Activated CD8-positive, alpha-beta memory T cell treated with anti-CD3 and anti-CD28 coated beads for 36 hours (primary cell): ENCODE measurements around the gene ANO3. TPM values are rescaled to one million over a fixed set of nuclear protein-coding genes. Genes with fewer than 3 reads are reported as not detected.
"Not testable (repeated sequence)": the region's sequence is repeated elsewhere in the genome, so short reads cannot be mapped to it uniquely, and the experiment has no call there.

Source experiments
- CTCF ChIA-PET: fragments of 350-600 bp; sonication (Branson Sonifier 250); formaldehyde crosslinking; loops from one replicate; lab custom pipeline; 2021; ENCODE audit warnings: antibody characterized with exemption; lab: Charles Lee
- POLR2A ChIA-PET: fragments of 350-600 bp; sonication (Branson Sonifier 250); formaldehyde crosslinking; loops from one replicate; lab custom pipeline; 2021; ENCODE audit warnings: antibody characterized with exemption; lab: Charles Lee
- total RNA-seq, 2 experiments: library from RNA; stranded (reverse); gene quantifications; one replicate each; pipeline ENCODE4 v1.2.3, GENCODE V29; 2021

The ANO3 gene
- not detected for total RNA-seq

DNA sequence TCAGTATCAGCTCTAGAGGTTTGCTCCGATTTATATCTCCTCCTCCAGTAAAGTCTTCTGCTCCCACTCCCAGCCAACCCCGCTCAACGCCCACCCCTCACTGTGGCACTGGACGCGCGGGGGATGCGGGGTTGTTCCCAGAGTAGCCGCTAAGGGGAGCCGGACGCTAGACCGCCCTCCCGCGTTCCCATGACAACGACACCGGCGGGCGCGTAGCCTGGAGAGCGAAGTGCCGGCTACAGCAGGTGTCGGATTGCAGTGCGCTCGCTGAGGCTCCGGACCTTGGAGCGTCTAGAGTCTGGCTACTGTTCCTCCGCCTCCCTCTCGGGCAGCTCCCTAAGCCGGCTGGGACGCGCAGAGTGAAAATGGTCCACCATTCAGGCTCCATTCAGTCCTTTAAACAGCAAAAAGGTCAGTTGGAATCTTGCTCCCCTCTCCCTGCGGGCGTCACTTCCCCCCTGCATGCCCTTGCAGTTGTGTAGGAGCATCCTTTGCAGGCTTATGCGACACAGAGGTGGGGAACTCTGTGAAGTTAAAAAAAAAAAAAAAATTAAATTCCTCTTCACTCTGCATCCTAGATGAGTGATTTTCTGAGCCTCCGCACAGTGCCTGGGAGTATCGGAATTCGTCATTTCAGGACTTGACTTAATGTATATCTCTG, at the start of gene ANO3:
Gene ANO3 (plus strand): TSS at position 220 of the 661 bp plus-strand sequence. CDS start 146 bp downstream, at position 366.
- POLR2A ChIA-PET, result no interaction called here
- CTCF ChIA-PET, result no interaction called here

GRCh38 chr11:26283852-26284408, 48.0 kb upstream of the ANO3 start:
- ChIA-PET POLR2A (no interaction called here), CTCF (no interaction called here)

- ChIA-PET POLR2A (no interaction called here), CTCF (interaction anchor here (0.6 kb wide), 1 partner anchor 1192 kb away, joined by 5 read pairs; no protein-coding TSS in a partner anchor)
Measured at GRCh38 chr11:26285608-26286007, 46.3 kb upstream of the ANO3 start.

DNA sequence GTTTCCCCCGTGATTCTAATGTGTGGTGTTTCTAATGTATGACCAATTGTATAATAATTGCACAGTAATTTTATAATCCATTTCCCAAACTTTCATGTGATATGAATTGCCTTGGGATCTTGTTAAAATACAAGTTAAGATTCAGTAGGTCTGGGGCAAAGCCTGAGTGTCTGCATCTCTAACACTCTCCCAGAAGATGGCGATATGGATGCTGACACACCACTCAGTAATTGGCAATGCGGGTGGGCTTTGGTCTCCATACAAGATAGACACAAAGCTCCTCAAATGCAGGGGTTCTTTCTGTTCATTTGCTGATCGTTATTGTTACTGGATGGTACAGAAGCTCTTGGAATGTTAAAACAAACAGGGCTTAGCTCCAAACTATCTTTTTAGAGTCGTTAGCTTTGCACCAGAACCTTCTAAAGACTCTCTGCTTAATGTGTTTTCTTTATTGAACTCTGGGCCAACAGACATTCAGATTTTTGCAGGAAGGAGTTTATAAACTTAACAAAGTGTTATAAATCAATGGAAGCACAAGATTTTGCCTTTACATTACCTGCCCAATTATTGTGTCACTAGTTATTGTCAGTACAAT, 45.4 kb upstream of the ANO3 start:
- ChIA-PET POLR2A (no interaction called here), CTCF (interaction anchor here (0.6 kb wide), 1 partner anchor 1191 kb away, joined by 5 read pairs; no protein-coding TSS in a partner anchor)

DNA sequence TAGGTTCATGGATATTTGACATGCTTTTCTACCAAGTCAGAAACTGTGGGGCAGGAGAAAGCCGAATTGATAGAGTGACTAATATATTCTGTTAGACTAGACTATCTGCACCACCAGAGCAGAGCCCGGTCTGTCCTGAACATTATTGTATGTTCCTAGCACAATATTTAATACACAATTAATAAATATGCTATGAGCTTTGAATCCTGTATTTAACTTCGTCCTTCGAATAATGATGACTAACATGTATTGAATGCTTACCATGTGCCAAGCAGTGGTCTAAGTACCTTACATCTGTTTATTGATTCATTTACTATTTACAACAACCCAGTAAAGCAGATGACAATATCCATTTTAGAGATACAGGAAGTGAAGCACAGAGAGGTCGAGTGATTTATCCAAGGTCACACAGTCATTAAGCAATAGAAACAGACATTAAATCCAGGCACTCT, 44.8 kb upstream of the ANO3 start:
- ChIA-PET CTCF (no interaction called here), POLR2A (no interaction called here)

DNA sequence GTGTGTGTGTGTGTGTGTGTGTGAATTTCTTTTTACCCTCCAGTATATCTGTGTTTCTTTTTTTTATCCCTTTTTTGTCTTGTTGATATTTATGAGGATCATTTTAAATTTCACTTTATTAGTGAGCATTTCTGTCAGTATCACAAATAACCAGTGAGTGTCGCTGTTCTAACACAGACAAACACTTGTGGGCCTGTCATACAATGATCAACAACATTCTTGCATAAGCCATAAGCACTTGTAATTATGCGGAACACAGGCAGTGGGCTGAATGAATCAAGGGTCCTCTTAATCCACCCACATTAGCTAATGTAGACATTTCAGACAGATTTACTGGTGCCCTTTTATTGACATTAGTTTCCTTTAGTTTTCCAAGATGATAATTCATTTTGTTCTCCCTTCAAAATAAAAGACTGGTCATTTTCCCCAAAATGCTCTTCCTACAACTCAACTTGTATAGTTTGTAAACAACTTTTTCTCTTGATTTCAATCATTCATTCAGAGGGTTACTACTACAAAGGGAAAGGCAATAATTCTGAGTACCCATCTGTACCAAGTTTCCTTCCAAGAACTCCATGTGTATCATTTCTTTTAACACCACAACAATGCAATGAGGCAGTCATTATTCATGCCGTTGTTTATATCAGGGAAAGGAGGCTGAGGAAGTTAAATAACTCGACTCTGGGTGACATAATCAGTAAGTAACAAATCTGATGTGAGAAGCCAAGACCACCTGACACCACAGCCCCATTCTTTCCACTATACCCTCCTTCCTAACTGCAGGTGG, 34.5 kb upstream of the ANO3 start:
- CTCF ChIA-PET, result interaction anchor here (0.9 kb wide), 1 partner anchor 10 kb away, joined by 3 read pairs; no protein-coding TSS in a partner anchor
- POLR2A ChIA-PET, result no interaction called here

GRCh38 chr11:26316372-26316771, 15.6 kb upstream of the ANO3 start:
- POLR2A ChIA-PET, CTCF ChIA-PET: not testable (repeated sequence)

DNA sequence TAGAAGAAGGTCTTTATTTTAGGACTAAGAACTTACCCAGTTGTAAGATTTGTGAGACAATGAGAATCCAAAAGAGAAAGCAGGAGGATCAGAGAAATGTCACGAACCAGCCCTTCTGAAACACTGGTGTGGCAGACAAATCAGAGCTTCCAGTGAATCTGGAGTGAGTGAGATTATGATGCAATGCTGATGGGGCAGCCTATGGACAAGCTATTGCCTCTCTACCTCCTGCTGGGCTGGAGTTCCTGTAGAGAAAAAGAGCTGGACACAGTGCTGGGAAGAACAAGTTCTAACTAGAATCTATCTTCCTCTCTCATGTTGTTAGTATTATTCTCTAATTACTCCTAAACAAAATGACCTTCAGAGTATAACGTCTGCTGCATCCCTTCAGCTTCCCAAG, 12.0 kb upstream of the ANO3 start:
- ChIA-PET CTCF (no interaction called here), POLR2A (no interaction called here)

GRCh38 chr11:26321516-26321915, 10.4 kb upstream of the ANO3 start:
- CTCF ChIA-PET, result no interaction called here

DNA sequence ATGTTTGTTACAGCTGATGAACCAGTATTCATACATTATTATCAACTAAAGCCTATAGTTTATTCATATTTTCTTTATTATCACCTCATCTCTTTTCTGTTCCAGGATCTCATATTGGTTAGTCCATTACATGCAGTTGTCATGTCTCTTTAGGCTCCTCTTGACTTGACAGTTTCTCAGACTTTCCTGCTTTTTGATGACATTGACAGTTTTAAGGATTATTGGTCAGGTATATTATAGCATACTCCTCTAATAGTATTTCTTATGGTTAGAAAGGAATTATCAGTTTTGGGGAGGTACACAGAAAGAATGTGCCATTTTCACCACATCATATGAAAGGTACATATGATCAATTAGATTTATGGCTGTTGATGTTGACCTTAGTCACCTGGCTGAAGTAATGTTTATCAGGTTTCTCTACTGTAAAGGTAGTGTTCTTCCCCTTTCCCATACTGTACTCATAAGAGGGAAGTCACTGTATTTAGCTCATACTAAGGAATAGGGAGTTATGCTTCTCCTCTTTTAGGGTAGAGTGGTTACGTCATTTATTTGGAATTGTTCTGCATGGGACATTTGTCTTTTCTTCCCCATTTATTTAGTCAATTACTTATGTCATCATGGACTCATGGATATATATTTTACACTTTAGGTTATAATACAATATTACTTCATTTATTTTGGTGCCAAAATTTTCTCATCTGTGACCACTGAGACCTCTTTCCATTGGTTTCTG, 9.4 kb upstream of the ANO3 start:
- POLR2A ChIA-PET, result no interaction called here
- CTCF ChIA-PET, result no interaction called here

More at GRCh38 chr11:26321516-26321915, 10.4 kb upstream of the ANO3 start:
- POLR2A ChIA-PET, result no interaction called here

GRCh38 chr11:26323837-26324236, 8.1 kb upstream of the ANO3 start:
- POLR2A ChIA-PET, result no interaction called here
- CTCF ChIA-PET, result no interaction called here

DNA sequence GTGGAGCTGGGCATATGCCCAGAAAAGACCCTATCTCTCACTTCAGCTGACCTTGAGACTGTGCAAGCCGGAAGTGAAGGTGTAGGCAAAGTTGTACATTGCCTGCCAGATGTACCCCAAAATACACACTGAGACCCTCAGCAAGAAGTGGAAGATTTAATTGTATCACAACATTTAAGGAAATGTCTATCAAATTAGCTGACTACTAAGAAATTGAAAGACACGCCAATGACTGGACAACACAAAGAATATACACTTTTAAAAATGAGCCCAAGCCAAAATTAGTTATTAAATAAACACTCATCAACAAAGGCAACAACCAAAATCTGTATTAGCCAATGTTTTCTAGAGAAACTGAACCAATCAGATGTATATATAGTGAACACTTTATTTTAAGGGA, 7.7 kb upstream of the ANO3 start:
- CTCF ChIA-PET, result no interaction called here
- POLR2A ChIA-PET, result no interaction called here

- POLR2A ChIA-PET, result no interaction called here
Measured at GRCh38 chr11:26326793-26327400, 5.0 kb upstream of the ANO3 start.

GRCh38 chr11:26329206-26329605, 2.7 kb upstream of the ANO3 start:
- CTCF ChIA-PET, result no interaction called here
- POLR2A ChIA-PET, result no interaction called here

More at GRCh38 chr11:26326793-26327400, 5.0 kb upstream of the ANO3 start:
- CTCF ChIA-PET, result no interaction called here

DNA sequence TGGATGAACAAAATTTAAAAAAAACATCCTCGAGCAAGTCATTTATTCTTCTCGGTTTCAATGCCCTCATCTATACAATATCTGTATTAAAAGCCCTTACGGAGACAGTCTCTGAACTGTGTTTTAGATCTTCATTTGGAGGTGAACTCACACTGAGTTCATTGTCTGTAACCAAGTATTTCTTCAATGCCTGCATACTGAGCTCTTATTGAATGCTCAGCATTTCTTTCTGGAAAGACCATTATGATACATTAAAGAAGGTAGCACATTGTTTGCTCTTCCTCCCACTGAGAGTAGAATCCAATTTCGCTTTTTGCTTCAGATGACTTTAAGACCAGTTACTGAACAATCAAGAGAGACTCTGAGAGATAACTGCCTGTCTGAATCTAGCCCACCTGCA, 1.7 kb upstream of the ANO3 start:
- ChIA-PET CTCF (no interaction called here), POLR2A (no interaction called here)

DNA sequence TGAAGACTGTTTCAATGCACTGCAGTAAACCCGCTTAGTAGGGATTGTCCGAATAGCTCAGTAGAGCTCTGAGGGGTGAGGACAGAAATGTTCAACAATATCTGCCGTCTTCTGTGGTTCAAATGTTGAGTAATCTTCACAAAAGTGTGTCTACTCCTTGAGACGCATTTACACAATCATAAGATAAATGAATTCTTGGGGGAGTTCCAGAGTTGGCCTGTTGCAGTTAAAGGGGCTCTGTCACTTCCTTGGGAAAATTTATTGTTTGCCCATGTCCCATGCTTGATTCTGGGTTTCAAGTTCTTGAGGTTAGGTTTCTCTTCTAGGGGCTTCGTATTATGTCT, 614 bp downstream of the ANO3 start:
- ChIA-PET CTCF (no interaction called here), POLR2A (no interaction called here)

DNA sequence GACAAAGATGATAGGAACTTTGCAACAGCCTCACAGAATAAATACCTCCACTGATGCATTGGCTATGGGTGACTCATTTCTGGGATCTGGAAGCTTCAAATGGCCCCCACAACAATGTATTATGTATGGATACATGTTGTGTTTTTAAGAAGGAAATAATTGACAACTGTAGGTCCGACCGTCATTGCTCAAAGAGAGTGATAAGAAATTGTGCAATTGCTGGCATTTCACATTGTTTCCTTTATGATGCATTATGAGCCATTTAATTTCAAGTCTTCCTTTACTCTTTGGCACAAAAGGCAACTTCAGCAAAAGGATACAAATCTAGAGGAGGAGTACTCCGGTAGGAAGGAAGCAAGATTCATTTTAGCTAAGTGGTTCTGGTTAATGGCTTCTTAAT, 2.0 kb downstream of the ANO3 start:
- ChIA-PET POLR2A (no interaction called here), CTCF (no interaction called here)

GRCh38 chr11:26335903-26336302, 4.0 kb downstream of the ANO3 start:
- CTCF ChIA-PET, result no interaction called here
- POLR2A ChIA-PET, result no interaction called here

DNA sequence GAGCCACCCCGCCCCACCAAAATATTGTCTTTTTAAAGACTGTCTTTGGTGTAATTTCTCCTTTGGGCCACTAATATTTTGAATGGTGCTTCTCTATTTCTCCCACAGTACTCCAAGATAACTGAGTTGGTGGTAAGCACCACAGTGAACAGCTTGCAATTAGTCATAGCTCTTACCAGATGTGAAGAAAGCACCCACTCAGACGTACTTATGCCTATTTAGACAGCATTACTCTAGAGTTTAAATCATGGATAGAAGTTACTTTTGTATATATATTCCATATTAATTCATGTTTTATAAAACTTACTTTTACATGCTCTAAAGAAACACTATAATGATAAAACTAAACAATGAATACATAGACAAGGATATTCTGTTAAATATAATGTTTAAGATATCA, 12.7 kb downstream of the ANO3 start:
- POLR2A ChIA-PET, result interaction anchor here (0.7 kb wide), 1 partner anchor 35 kb away, joined by 5 read pairs; no protein-coding TSS in a partner anchor
- CTCF ChIA-PET, result no interaction called here
